ENCODE measurements around the gene TMEM130.

Gene TMEM130

GRCh38 chr7:98821348-98821747 lies 48.5 kb downstream of the TMEM130 start:
- TF ChIP-seq, protein P1, sequence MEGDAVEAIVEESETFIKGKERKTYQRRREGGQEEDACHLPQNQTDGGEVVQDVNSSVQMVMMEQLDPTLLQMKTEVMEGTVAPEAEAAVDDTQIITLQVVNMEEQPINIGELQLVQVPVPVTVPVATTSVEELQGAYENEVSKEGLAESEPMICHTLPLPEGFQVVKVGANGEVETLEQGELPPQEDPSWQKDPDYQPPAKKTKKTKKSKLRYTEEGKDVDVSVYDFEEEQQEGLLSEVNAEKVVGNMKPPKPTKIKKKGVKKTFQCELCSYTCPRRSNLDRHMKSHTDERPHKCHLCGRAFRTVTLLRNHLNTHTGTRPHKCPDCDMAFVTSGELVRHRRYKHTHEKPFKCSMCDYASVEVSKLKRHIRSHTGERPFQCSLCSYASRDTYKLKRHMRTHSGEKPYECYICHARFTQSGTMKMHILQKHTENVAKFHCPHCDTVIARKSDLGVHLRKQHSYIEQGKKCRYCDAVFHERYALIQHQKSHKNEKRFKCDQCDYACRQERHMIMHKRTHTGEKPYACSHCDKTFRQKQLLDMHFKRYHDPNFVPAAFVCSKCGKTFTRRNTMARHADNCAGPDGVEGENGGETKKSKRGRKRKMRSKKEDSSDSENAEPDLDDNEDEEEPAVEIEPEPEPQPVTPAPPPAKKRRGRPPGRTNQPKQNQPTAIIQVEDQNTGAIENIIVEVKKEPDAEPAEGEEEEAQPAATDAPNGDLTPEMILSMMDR (conservative IDR thresholded peaks at IDR 0.05): no peak
- TF ChIP-seq ZFX (IDR thresholded peaks at IDR 0.05): no peak
- no peak overlapping the region for H3K27ac ChIP-seq

DNA sequence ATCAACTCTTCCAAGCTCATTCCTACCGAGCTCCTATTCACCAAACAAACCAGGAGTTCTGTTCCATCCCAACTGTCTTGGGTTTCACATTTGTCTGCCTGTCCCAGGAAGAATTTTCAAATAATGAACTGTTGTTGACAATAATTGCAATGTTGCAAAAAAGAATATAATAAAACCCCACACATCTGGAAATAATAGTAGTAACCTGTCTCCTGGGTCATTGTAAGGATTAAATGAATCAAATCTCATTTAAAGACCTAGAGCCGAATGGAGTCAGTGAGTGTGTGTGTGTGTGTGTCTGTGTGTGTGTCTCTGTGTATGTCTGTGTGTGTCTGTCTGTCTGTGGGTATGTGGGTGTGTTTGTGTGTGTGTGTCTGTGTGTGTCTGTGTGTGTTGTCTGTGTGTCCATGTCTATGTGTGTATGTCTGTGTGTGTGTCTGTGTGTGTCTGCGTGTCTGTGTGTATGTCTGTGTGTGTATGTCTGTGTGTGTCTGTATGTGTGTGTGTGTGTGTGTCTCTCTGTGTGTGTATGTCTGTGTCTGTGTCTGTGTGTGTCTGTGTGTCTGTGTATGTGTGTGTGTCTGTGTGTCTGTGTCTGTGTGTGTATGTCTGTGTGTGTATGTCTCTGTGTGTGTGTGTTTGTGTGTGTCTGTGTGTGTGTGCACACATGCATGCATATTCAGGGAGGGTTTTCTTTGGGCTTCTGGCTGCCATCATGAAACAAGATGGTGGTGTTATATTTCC lies 52.7 kb downstream of the TMEM130 start:
- TF ChIP-seq, protein P1 (conservative IDR thresholded peaks at IDR 0.05): no peak
- no peak for TF ChIP-seq ZFX (IDR thresholded peaks at IDR 0.05)
- no peak overlapping the region for H3K27ac ChIP-seq

DNA sequence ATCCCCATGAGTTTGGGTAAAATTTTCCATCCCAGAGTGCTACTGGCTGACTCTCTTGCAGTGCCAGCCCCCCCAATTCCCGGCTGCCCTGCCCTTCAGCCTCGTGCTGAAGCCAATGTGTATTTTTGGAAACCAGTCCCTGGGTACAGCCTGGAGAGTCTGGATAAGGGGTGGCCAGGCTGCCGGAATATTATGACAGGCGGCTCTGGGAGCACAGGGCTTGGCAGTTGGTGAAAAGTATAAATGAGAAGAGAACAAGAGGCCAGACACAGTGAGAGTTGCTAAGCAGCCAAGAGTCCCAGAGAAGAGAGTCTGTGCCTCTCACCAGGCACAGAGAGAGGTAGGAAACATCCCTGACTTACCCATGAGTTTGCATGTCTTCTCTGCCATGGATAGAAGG lies 53.6 kb downstream of the TMEM130 start:
- H3K27ac ChIP-seq: no peak overlapping the region
- TF ChIP-seq, protein P1 (conservative IDR thresholded peaks at IDR 0.05): no peak
- TF ChIP-seq ZFX (IDR thresholded peaks at IDR 0.05): no peak; the same call in 1 of the 2 replicates

GRCh38 chr7:98815313-98815712 lies 54.5 kb downstream of the TMEM130 start:
- no peak overlapping the region for H3K27ac ChIP-seq
- TF ChIP-seq, protein P1 (conservative IDR thresholded peaks at IDR 0.05): no peak
- no peak for TF ChIP-seq ZFX (IDR thresholded peaks at IDR 0.05)

GRCh38 chr7:98811299-98811698 lies 58.5 kb downstream of the TMEM130 start:
- no peak for TF ChIP-seq ZFX (IDR thresholded peaks at IDR 0.05)
- TF ChIP-seq, protein P1 (conservative IDR thresholded peaks at IDR 0.05): no peak
- no peak overlapping the region for H3K27ac ChIP-seq

- TF ChIP-seq, protein P1 (conservative IDR thresholded peaks at IDR 0.05): no peak
- no peak for TF ChIP-seq ZFX (IDR thresholded peaks at IDR 0.05)
- no peak overlapping the region for H3K27ac ChIP-seq
Observed at GRCh38 chr7:98810153-98810802, 59.5 kb downstream of the TMEM130 start.

- TF ChIP-seq ZFX (IDR thresholded peaks at IDR 0.05): no peak
- TF ChIP-seq, protein P1 (conservative IDR thresholded peaks at IDR 0.05): no peak
- H3K27ac ChIP-seq: no peak overlapping the region
Observed at GRCh38 chr7:98808751-98809460, 60.9 kb downstream of the TMEM130 start.

All from C4-2B (cell line).